HL-60 (cell line): ENCODE measurements around the gene CAMK2B.
A peak's percentile ranks its signal among the peaks of the same experiment; 100 is the strongest.

Source experiments
- DNase-seq, 2 experiments: peaks; one replicate each; pipeline ENCODE4 v3.0.0-alpha.2; 2010 to 2020; ENCODE audit warnings: low read depth in 1 of 2, low spot score in 1 of 2
- H3K27ac ChIP-seq: fragments of 250-450 bp; sonication (Bioruptor Pico); replicated peaks from 2 replicates; pipeline ENCODE4 v1.5.1; 2020; ENCODE audit warnings: mild to moderate bottlenecking, moderate library complexity
- H3K27me3 ChIP-seq: fragments of 250-450 bp; sonication (Bioruptor Pico); 2 replicates; pipeline ENCODE4 v1.5.1; 2021; ENCODE audit warnings: mild to moderate bottlenecking, moderate library complexity; ENCODE audit not compliant: insufficient read depth, poor library complexity, severe bottlenecking
- H3K4me3 ChIP-seq: replicated peaks from 2 replicates; pipeline ENCODE4 v1.5.1; 2011; ENCODE audit warnings: mild to moderate bottlenecking, control low read depth, low read length; ENCODE audit not compliant: insufficient read depth
- CTCF ChIP-seq: IDR thresholded peaks from one replicate; pipeline ENCODE4 v1.5.1; 2011; ENCODE audit warnings: low read length, control low read depth, inconsistent platforms; ENCODE audit not compliant: insufficient read depth
- GABPA ChIP-seq: IDR thresholded peaks from 2 replicates; pipeline ENCODE4 v1.6.1; 2012; ENCODE audit warnings: low read depth
- POLR2AphosphoS5 ChIP-seq: IDR thresholded peaks from 2 replicates; pipeline ENCODE4 v1.6.1; 2012; ENCODE audit warnings: low read depth
- REST ChIP-seq: IDR thresholded peaks from 2 replicates; pipeline ENCODE4 v1.6.1; 2012; ENCODE audit warnings: low read depth; ENCODE audit not compliant: insufficient replicate concordance
- SPI1 ChIP-seq: IDR thresholded peaks from 2 replicates; pipeline ENCODE4 v1.6.1; 2012; ENCODE audit warnings: low read depth, mild to moderate bottlenecking, borderline replicate concordance

Gene CAMK2B

GRCh38 chr7:44257618-44258422 is 67.6 kb downstream of the CAMK2B start:
- peak in 1 of 2 experiments; percentile 67 for DNase-seq
- no peak for TF ChIP-seq GABPA
- no peak for TF ChIP-seq SPI1
- no peak for TF ChIP-seq CTCF
- TF ChIP-seq REST, result no peak
- TF ChIP-seq POLR2AphosphoS5, result no peak
- Histone ChIP-seq H3K4me3 (no peak overlapping the region), H3K27ac (no peak overlapping the region), H3K27me3 (no peaks in the 10 kb centered on the region)

- no peak overlapping the region for H3K27ac ChIP-seq
- H3K27me3 ChIP-seq, result no peaks in the 10 kb centered on the region
- DNase-seq, result no peak
- no peak overlapping the region for H3K4me3 ChIP-seq
- TF ChIP-seq SPI1 (no peak), POLR2AphosphoS5 (no peak), CTCF (no peak), GABPA (no peak), REST (no peak)
These were observed 68.2 kb downstream of the CAMK2B start for GRCh38 chr7:44257213-44257612.

- Histone ChIP-seq H3K27ac (no peak overlapping the region), H3K4me3 (no peak overlapping the region), H3K27me3 (no peaks in the 10 kb centered on the region)
- TF ChIP-seq CTCF (no peak), SPI1 (no peak), POLR2AphosphoS5 (no peak), GABPA (no peak), REST (no peak)
- DNase-seq, result no peak
These were observed 68.9 kb downstream of the CAMK2B start for GRCh38 chr7:44256459-44256858.
